H1 (cell line): Measurements from ENCODE around the gene HIVEP3. TPM values are rescaled to one million over a fixed set of nuclear protein-coding genes. Genes with fewer than 3 reads are reported as not detected.

Experiments used
- CTCF ChIA-PET: fragments of 300-600 bp; sonication (Branson Sonifier 250); formaldehyde crosslinking; loops from one replicate; lab custom pipeline; 2021; ENCODE audit not compliant: partially characterized antibody; lab: Charles Lee
- POLR2A ChIA-PET: fragments of 300-600 bp; sonication (Branson Sonifier 250); formaldehyde crosslinking; loops from one replicate; lab custom pipeline; 2021; ENCODE audit warnings: inconsistent platforms; ENCODE audit not compliant: partially characterized antibody; lab: Charles Lee
- DNase-seq, 2 experiments: peaks; one replicate each; pipeline versions ENCODE4 v3.0.0 to v3.0.0-alpha.2; 2010 to 2022; ENCODE audit warnings: low spot score in 2 of 2, low read depth in 1 of 2, mixed read lengths in 1 of 2
- FAIRE-seq: peaks from 2 replicates; lab custom pipeline; 2011; peaks lifted over from hg19 to GRCh38; lab: Jason Lieb, UNC
- H2AFZ ChIP-seq: 2 replicates; pipeline ENCODE4 v1.8.1; 2012; ENCODE audit warnings: low read length, inconsistent platforms
- H2AK5ac ChIP-seq: 2 replicates; pipeline ENCODE4 v1.6.1; 2013; ENCODE audit warnings: low read depth, low read length
- H2BK120ac ChIP-seq: replicated peaks from 2 replicates; pipeline ENCODE3; 2013; ENCODE audit warnings: low read depth, low read length, inconsistent platforms
- H2BK12ac ChIP-seq: 2 replicates; pipeline ENCODE4 v1.6.1; 2013; ENCODE audit warnings: low read depth, low read length
- H2BK15ac ChIP-seq: 2 replicates; pipeline ENCODE4 v1.6.1; 2013; ENCODE audit warnings: low read length
- H2BK20ac ChIP-seq: 2 replicates; pipeline ENCODE4 v1.6.1; 2013; ENCODE audit warnings: low read length
- H2BK5ac ChIP-seq: 2 replicates; pipeline ENCODE4 v1.6.1; 2013; ENCODE audit warnings: low read depth, low read length
- H3K14ac ChIP-seq: 2 replicates; pipeline ENCODE4 v1.6.1; 2013; ENCODE audit warnings: inconsistent platforms; ENCODE audit not compliant: insufficient read length
- H3K18ac ChIP-seq: 2 replicates; pipeline ENCODE4 v1.6.1; 2013; ENCODE audit warnings: low read length; ENCODE audit errors: extremely low read depth
- H3K23ac ChIP-seq: 2 replicates; pipeline ENCODE4 v1.6.1; 2013; ENCODE audit warnings: inconsistent platforms; ENCODE audit not compliant: insufficient read length
- H3K23me2 ChIP-seq: 2 replicates; pipeline ENCODE4 v1.6.1; 2013; ENCODE audit warnings: low read depth, low read length
- H3K27ac ChIP-seq: 2 replicates; pipeline ENCODE4 v1.6.1; 2011; ENCODE audit warnings: low read depth, low read length, inconsistent platforms
- H3K27me3 ChIP-seq, 4 experiments: replicated peaks in 1 of 4; 1 replicate in 1 of 4; 2 replicates in 3 of 4; pipeline versions ENCODE4 v1.6.1 to v1.8.1; 2011 to 2013; ENCODE audit warnings: low read length in 3 of 4, mild to moderate bottlenecking in 3 of 4, inconsistent platforms in 2 of 4, mixed read lengths in 2 of 4, moderate library complexity in 1 of 4; ENCODE audit not compliant: control insufficient read depth in 3 of 4, insufficient read depth in 3 of 4; ENCODE audit errors: extremely low read depth in 1 of 4
- H3K36me3 ChIP-seq, 4 experiments: 2 replicates each; pipeline versions ENCODE4 v1.6.1 to v1.8.1; 2011 to 2013; ENCODE audit warnings: mild to moderate bottlenecking in 4 of 4, low read length in 3 of 4, moderate library complexity in 2 of 4, control low read depth in 1 of 4, inconsistent platforms in 1 of 4; ENCODE audit not compliant: insufficient read depth in 4 of 4, control insufficient read depth in 2 of 4
- H3K4ac ChIP-seq: replicated peaks from 2 replicates; pipeline ENCODE3; 2013; ENCODE audit warnings: low read length, low read depth, mixed read lengths, inconsistent platforms; ENCODE audit not compliant: insufficient read length
- H3K4me1 ChIP-seq, 4 experiments: replicated peaks in 1 of 4; 1 replicate in 1 of 4; 2 replicates in 3 of 4; pipeline versions ENCODE4 v1.6.1 to v1.8.1; 2011 to 2013; ENCODE audit warnings: low read length in 3 of 4, inconsistent platforms in 2 of 4, mixed read lengths in 1 of 4; ENCODE audit not compliant: insufficient read depth in 4 of 4, control insufficient read depth in 3 of 4
- H3K4me2 ChIP-seq, 2 experiments: 2 replicates each; pipeline versions ENCODE4 v1.6.1 to v1.8.1; 2011 to 2013; ENCODE audit warnings: low read depth in 2 of 2, low read length in 2 of 2, control low read depth in 1 of 2, inconsistent platforms in 1 of 2, mild to moderate bottlenecking in 1 of 2; ENCODE audit not compliant: insufficient read depth in 1 of 2
- H3K4me3 ChIP-seq, 4 experiments: fragments of 200-600, 300-600 bp in 1 of 4; sonication (generic), shearing (Covaris generic), sonication (Bioruptor Twin) in 1 of 4; 2 replicates each; pipeline versions ENCODE4 v1.5.1 to v1.8.1; 2011 to 2016; ENCODE audit warnings: low read length in 4 of 4, low read depth in 3 of 4, control low read depth in 2 of 4, inconsistent platforms in 2 of 4, mild to moderate bottlenecking in 2 of 4, mixed read lengths in 1 of 4, moderate library complexity in 1 of 4; ENCODE audit not compliant: insufficient read depth in 2 of 4; ENCODE audit errors: extremely low read depth in 1 of 4
- H3K56ac ChIP-seq: replicated peaks from 2 replicates; pipeline ENCODE3; 2013; ENCODE audit warnings: low read depth, mild to moderate bottlenecking, mixed read lengths, low read length, inconsistent platforms; ENCODE audit not compliant: insufficient read length
- H3K79me1 ChIP-seq: 2 replicates; pipeline ENCODE4 v1.6.1; 2013; ENCODE audit warnings: low read depth, low read length, control low read depth
- H3K79me2 ChIP-seq, 2 experiments: 2 replicates each; pipeline versions ENCODE4 v1.6.1 to v1.8.1; 2012 to 2013; ENCODE audit warnings: low read length in 2 of 2, mild to moderate bottlenecking in 2 of 2, inconsistent platforms in 1 of 2; ENCODE audit not compliant: insufficient read depth in 2 of 2, control insufficient read depth in 1 of 2
- H3K9ac ChIP-seq, 4 experiments: replicated peaks in 1 of 4; 1 replicate in 1 of 4; 2 replicates in 3 of 4; pipeline versions ENCODE4 v1.6.1 to v1.8.1; 2011 to 2013; ENCODE audit warnings: low read depth in 3 of 4, low read length in 3 of 4, control low read depth in 2 of 4, mild to moderate bottlenecking in 2 of 4, moderate library complexity in 2 of 4, inconsistent platforms in 1 of 4; ENCODE audit errors: extremely low read depth in 1 of 4
- H3K9me3 ChIP-seq, 2 experiments: 2 replicates each; pipeline versions ENCODE4 v1.6.1 to v1.8.1; 2012 to 2013; ENCODE audit warnings: mild to moderate bottlenecking in 2 of 2, moderate library complexity in 2 of 2, control low read depth in 1 of 2, inconsistent platforms in 1 of 2, low read depth in 1 of 2, low read length in 1 of 2, mixed read lengths in 1 of 2; ENCODE audit not compliant: insufficient read depth in 2 of 2
- H4K20me1 ChIP-seq, 2 experiments: replicated peaks in 1 of 2; 2 replicates each; pipeline versions ENCODE3 to v1.8.1; 2011 to 2013; ENCODE audit warnings: inconsistent platforms in 2 of 2, low read length in 2 of 2, mild to moderate bottlenecking in 1 of 2; ENCODE audit not compliant: insufficient read depth in 2 of 2, control insufficient read depth in 1 of 2
- H4K5ac ChIP-seq: 2 replicates; pipeline ENCODE4 v1.6.1; 2013; ENCODE audit warnings: low read length, low read depth, mixed read lengths, inconsistent platforms; ENCODE audit not compliant: insufficient read length
- H4K8ac ChIP-seq: 2 replicates; pipeline ENCODE4 v1.8.0; 2013; ENCODE audit warnings: mild to moderate bottlenecking, moderate library complexity, low read length, inconsistent platforms; ENCODE audit not compliant: insufficient read depth; ENCODE audit errors: extremely low read depth
- H4K91ac ChIP-seq: replicated peaks from 2 replicates; pipeline ENCODE3; 2013; ENCODE audit warnings: low read length, mixed read lengths, inconsistent platforms; ENCODE audit not compliant: insufficient read length
- EGR1 ChIP-seq: IDR thresholded peaks from 2 replicates; pipeline ENCODE4 v1.6.1; 2011; ENCODE audit warnings: low read depth, low read length, borderline replicate concordance
- EZH2 ChIP-seq: fragments of 200-600 bp; sonication (generic); IDR thresholded peaks from 2 replicates; pipeline ENCODE4 v1.7.1; 2012; ENCODE audit warnings: low read depth, mild to moderate bottlenecking, moderate library complexity, low read length, inconsistent platforms; ENCODE audit not compliant: severe bottlenecking
- SRF ChIP-seq: IDR thresholded peaks from 2 replicates; pipeline ENCODE4 v1.6.1; 2011; ENCODE audit warnings: mild to moderate bottlenecking, low read depth, low read length, moderate library complexity
- TBP ChIP-seq: IDR thresholded peaks from 2 replicates; pipeline ENCODE4 v1.6.1; 2011; ENCODE audit warnings: low read depth, low read length, improper control_type of control experiment
- whole genome bisulfite sequencing, 2 experiments: shearing (Covaris generic) in 1 of 2; methylation state at CpG; one replicate each; pipeline versions ENCODE4 v1.1.6 to v1.1.7; 2013 to 2015; ENCODE audit warnings: low lambda C conversion rate in 2 of 2, mixed read lengths in 2 of 2, inconsistent platforms in 1 of 2, low coverage in 1 of 2, missing lambda C conversion rate in 1 of 2; ENCODE audit not compliant: insufficient replicate concordance in 2 of 2, insufficient coverage in 1 of 2, insufficient read length in 1 of 2; ENCODE audit errors: extremely low coverage in 1 of 2, missing lambda C conversion rate in 1 of 2; 5-methylcytosine and 5-hydroxymethylcytosine counted together
- polyA plus RNA-seq, 7 experiments: library from polyadenylated mRNA; depleted of rRNA in 3 of 7; stranded (reverse) in 5 of 7; unstranded in 2 of 7; fragments of >200 nt in 5 of 7; fragments of 200-250 nt in 2 of 7; gene quantifications; 1 replicate in 5 of 7; 2 replicates in 1 of 7; 4 replicates in 1 of 7; pipeline versions ENCODE4 v1.2.1 to v1.2.3, GENCODE V29; 2011 to 2013; ENCODE audit warnings: missing spikeins in 2 of 7, mixed read lengths in 2 of 7
- total RNA-seq: library from RNA; stranded (reverse); fragmentation: NEBNext Ultra II Directional; extraction: Animal tissue kit (Norgen Biotek cat#: 25700); gene quantifications from 2 replicates; pipeline ENCODE4 v1.2.1, GENCODE V29; 2021

Gene HIVEP3
- total and polyA plus RNA-seq, 2 of the 8 experiments (the other 6 are each of a cell fraction or from before 2014, with no cell fraction given), result 0.24 to 0.69 TPM

- DNase-seq (no peak), FAIRE-seq (no peak)
- H3K79me1 ChIP-seq, result no peaks in the 10 kb centered on the region
- peak overlapping the region; percentile 65; the same call in 1 of the 2 replicates for H2BK15ac ChIP-seq
- H2BK12ac ChIP-seq, result no peak overlapping the region
- ChIA-PET POLR2A (no interaction called here), CTCF (interaction anchor here (1.2 to 2.6 kb wide), 7 partner anchors 10 to 243 kb away, joined by 3 to 15 read pairs (median 7); no protein-coding TSS in a partner anchor)
- no peaks in the 10 kb centered on the region for H3K27me3 ChIP-seq
- TF ChIP-seq SRF, result no peak
- no peak for TF ChIP-seq EZH2
- no peak for TF ChIP-seq TBP
- no peak for TF ChIP-seq EGR1
- H3K79me2 ChIP-seq, result no peaks in the 10 kb centered on the region
- H3K36me3 ChIP-seq, result no peaks in the 10 kb centered on the region
- H3K18ac ChIP-seq, result no peak overlapping the region
- H2BK5ac ChIP-seq, result no peak overlapping the region
- no peak overlapping the region for H3K4me2 ChIP-seq
- no peak overlapping the region for H3K9ac ChIP-seq
- no peak overlapping the region for H2AFZ ChIP-seq
- H4K5ac ChIP-seq, result no peak overlapping the region
- H3K27ac ChIP-seq, result no peak overlapping the region; the same call in 1 of the 2 replicates
- H2AK5ac ChIP-seq, result no peak overlapping the region
- H3K23ac ChIP-seq, result no peak overlapping the region
- no peak overlapping the region for H4K91ac ChIP-seq
- H4K8ac ChIP-seq, result no peak overlapping the region
- no peak overlapping the region for H3K56ac ChIP-seq
- no peaks in the 10 kb centered on the region for H3K23me2 ChIP-seq
- H4K20me1 ChIP-seq, result no peaks in the 10 kb centered on the region
- no peak overlapping the region for H3K14ac ChIP-seq
- H3K4me1 ChIP-seq, result peaks cover 0 to 3% (median 0%) of the 10 kb centered on the region in 4 experiments; a peak in 1 of 7 replicates
- H3K9me3 ChIP-seq, result no peaks in the 10 kb centered on the region
- WGBS, 2 experiments, result 95% methylated on average over 5 of the region's 5 CpGs; no CpG with 5 or more reads in 1 of the 2 experiments
- H3K4me3 ChIP-seq, result no peak overlapping the region
- H3K4ac ChIP-seq, result no peak overlapping the region
- H2BK20ac ChIP-seq, result no peak overlapping the region
- no peak overlapping the region for H2BK120ac ChIP-seq
Measured at GRCh38 chr1:41813226-41813625, 105.5 kb downstream of the HIVEP3 start.
